GM21737 (cell line): ENCODE data around the gene BIRC5.
A peak's percentile ranks its signal among the peaks of the same experiment; 100 is the strongest.
"Not testable (repeated sequence)": the region's sequence is repeated elsewhere in the genome, so short reads cannot be mapped to it uniquely, and the experiment has no call there.

ENCODE experiments used
- ATAC-seq: cut with Tn5 transposase; IDR thresholded peaks from one replicate; pipeline ENCODE4 v1.9.1; 2021; ENCODE audit warnings: mild to moderate bottlenecking, moderate library complexity; ENCODE audit not compliant: unreplicated experiment

The BIRC5 gene

GRCh38 chr17:78238823-78239488 is 24.9 kb downstream of the BIRC5 start:
- no peak for ATAC-seq

- ATAC-seq: no peak
Observed at GRCh38 chr17:78239489-78239931, 25.5 kb downstream of the BIRC5 start.

- no peak for ATAC-seq
Observed at GRCh38 chr17:78240012-78240655, 26.1 kb downstream of the BIRC5 start.

- ATAC-seq: no peak
Observed at GRCh38 chr17:78240839-78241238, 26.8 kb downstream of the BIRC5 start.

GRCh38 chr17:78241277-78242023 is 27.4 kb downstream of the BIRC5 start:
- no peak for ATAC-seq

- no peak for ATAC-seq
Observed at GRCh38 chr17:78242024-78242742, 28.1 kb downstream of the BIRC5 start.

GRCh38 chr17:78247304-78247703 is 33.3 kb downstream of the BIRC5 start:
- no peak for ATAC-seq

GRCh38 chr17:78248051-78248914 is 34.2 kb downstream of the BIRC5 start:
- ATAC-seq: no peak

- no peak for ATAC-seq
Observed at GRCh38 chr17:78249074-78249817, 35.2 kb downstream of the BIRC5 start.

GRCh38 chr17:78249818-78250806 is 36.1 kb downstream of the BIRC5 start:
- ATAC-seq: no peak

- ATAC-seq: peak; percentile 54
Observed at GRCh38 chr17:78250891-78251772, 37.1 kb downstream of the BIRC5 start.

- ATAC-seq: no peak
Observed at GRCh38 chr17:78251773-78252103, 37.7 kb downstream of the BIRC5 start.

- ATAC-seq: no peak
Observed at GRCh38 chr17:78252111-78252634, 38.1 kb downstream of the BIRC5 start.

- no peak for ATAC-seq
Observed at GRCh38 chr17:78252701-78253635, 38.9 kb downstream of the BIRC5 start.

- ATAC-seq: not testable (repeated sequence)
Observed at GRCh38 chr17:78253636-78253945, 39.5 kb downstream of the BIRC5 start.

GRCh38 chr17:78253946-78254672 is 40.1 kb downstream of the BIRC5 start:
- ATAC-seq: no peak
